A549 (cell line): ENCODE results near the gene VWC2. TPM values are rescaled to one million over a fixed set of nuclear protein-coding genes. Genes with fewer than 3 reads are reported as not detected.

ENCODE experiments used
- ATAC-seq, 2 experiments: fragments of 200-7000 bp in 1 of 2; fragments of >200 bp in 1 of 2; cut with Nextera tagmentation in 1 of 2; cut with Tn5 transposase in 1 of 2; 3 replicates each; pipeline versions ENCODE4 v1.8.0 to v1.9.1; 2018 to 2020; ENCODE audit warnings: mild to moderate bottlenecking in 1 of 2, moderate library complexity in 1 of 2
- CTCF ChIA-PET: fragments of 300-600 bp; sonication (Branson Sonifier 250); formaldehyde crosslinking; extraction: SDS; loops from one replicate; lab custom pipeline; 2021; ENCODE audit warnings: antibody characterized with exemption, inconsistent platforms; lab: Yijun Ruan, JAX
- POLR2A ChIA-PET: fragments of 350-600 bp; formaldehyde crosslinking; extraction: SDS; loops from one replicate; lab custom pipeline; 2021; ENCODE audit warnings: antibody characterized with exemption, inconsistent platforms; lab: Yijun Ruan, JAX
- DNase-seq, 2 experiments: peaks; one replicate each; pipeline versions ENCODE4 v3.0.0 to v3.0.0-alpha.2; 2011 to 2016; ENCODE audit warnings: low read depth in 1 of 2, low spot score in 1 of 2
- FAIRE-seq: peaks from 2 replicates; lab custom pipeline; 2011; peaks lifted over from hg19 to GRCh38; lab: Jason Lieb, UNC
- H3K27ac ChIP-seq, 2 experiments: fragments of >200 bp; sonication (Bioruptor Twin); formaldehyde crosslinking; 3 replicates each; pipeline ENCODE4 v1.5.1; 2016 to 2017
- H3K4me1 ChIP-seq: fragments of >200 bp; sonication (Bioruptor Twin); formaldehyde crosslinking; 3 replicates; pipeline ENCODE4 v1.6.1; 2016
- H3K4me2 ChIP-seq: fragments of >200 bp; sonication (Bioruptor Twin); formaldehyde crosslinking; 3 replicates; pipeline ENCODE4 v1.6.1; 2016
- H3K4me3 ChIP-seq: fragments of >200 bp; sonication (Bioruptor Twin); formaldehyde crosslinking; 3 replicates; pipeline ENCODE4 v1.5.1; 2016
- H3K9me3 ChIP-seq: fragments of >200 bp; sonication (Bioruptor Twin); formaldehyde crosslinking; 3 replicates; pipeline ENCODE4 v1.6.1; 2016
- EP300 ChIP-seq, 2 experiments: fragments of >200 bp; sonication (Bioruptor Twin); formaldehyde crosslinking; IDR thresholded peaks; 2 replicates in 1 of 2; 3 replicates in 1 of 2; pipeline ENCODE4 v1.6.1; 2016 to 2017
- GATA3 ChIP-seq: IDR thresholded peaks from 2 replicates; pipeline ENCODE4 v1.6.1; 2012; ENCODE audit warnings: borderline replicate concordance
- HEYL ChIP-seq: fragments of 250-450 bp; sonication (Bioruptor Pico); IDR thresholded peaks from 2 replicates; pipeline ENCODE4 v1.8.0; 2021; ENCODE audit warnings: mild to moderate bottlenecking, moderate library complexity
- JUN ChIP-seq, 2 experiments: fragments of >200 bp; sonication (Bioruptor Twin); formaldehyde crosslinking; IDR thresholded peaks; 2 replicates in 1 of 2; 3 replicates in 1 of 2; pipeline ENCODE4 v1.6.1; 2016 to 2017
- MAZ ChIP-seq: fragments of 150-350 bp; IDR thresholded peaks from 2 replicates; pipeline ENCODE4 v1.6.1; 2014; ENCODE audit warnings: antibody characterized with exemption, low read depth, low read length, borderline replicate concordance
- POLR2A ChIP-seq: IDR thresholded peaks from 2 replicates; pipeline ENCODE4 v1.6.1; 2012; ENCODE audit warnings: mild to moderate bottlenecking, low read length
- POLR2AphosphoS2 ChIP-seq: conservative IDR thresholded peaks from 2 replicates; pipeline ENCODE4 v1.6.1; 2012; ENCODE audit warnings: low read length, improper control_type of control experiment, inconsistent platforms
- RAD21 ChIP-seq, 2 experiments: fragments of >200 bp in 1 of 2; sonication (Bioruptor Twin) in 1 of 2; formaldehyde crosslinking in 1 of 2; IDR thresholded peaks in 1 of 2; conservative IDR thresholded peaks in 1 of 2; 2 replicates in 1 of 2; 3 replicates in 1 of 2; pipeline ENCODE4 v1.6.1; 2012 to 2018; ENCODE audit warnings: inconsistent platforms in 1 of 2
- RFX5 ChIP-seq: fragments of 450-650 bp; IDR thresholded peaks from 2 replicates; pipeline ENCODE4 v1.7.1; 2014; ENCODE audit warnings: antibody characterized with exemption, mild to moderate bottlenecking, moderate library complexity
- SMC3 ChIP-seq: fragments of >200 bp; sonication (Bioruptor Twin); formaldehyde crosslinking; IDR thresholded peaks from 3 replicates; pipeline ENCODE4 v1.6.1; 2018; ENCODE audit warnings: inconsistent platforms
- ZFP36 ChIP-seq: fragments of 450-650 bp; IDR thresholded peaks from 2 replicates; pipeline ENCODE4 v1.6.1; 2014; ENCODE audit warnings: borderline replicate concordance; ENCODE audit not compliant: partially characterized antibody
- ZNF302 ChIP-seq: fragments of 250-450 bp; sonication (Bioruptor Pico); IDR thresholded peaks from 2 replicates; pipeline ENCODE4 v1.9.0; 2021; ENCODE audit warnings: inconsistent platforms, mild to moderate bottlenecking, moderate library complexity
- WGBS: methylation state at CpG from one replicate; pipeline ENCODE4 v1.1.6; 2017; ENCODE audit errors: missing lambda C conversion rate; 5-methylcytosine and 5-hydroxymethylcytosine counted together
- polyA plus RNA-seq, 4 experiments: library from polyadenylated mRNA; depleted of rRNA in 3 of 4; stranded (reverse); fragments of >200 nt; fragmentation: RNase III in 1 of 4; extraction: RNeasy Plus Mini Kit Qiagen cat#74134 plus additional on column Dnase treatment in 1 of 4; gene quantifications; 2 replicates in 3 of 4; 3 replicates in 1 of 4; pipeline ENCODE4 v1.2.3, GENCODE V29; 2011 to 2017
- TF ChIP-seq, protein P1 (sequence below): fragments of >200 bp; sonication (Bioruptor Twin); formaldehyde crosslinking; IDR thresholded peaks from 3 replicates; pipeline ENCODE4 v1.5.1; 2016
- TF ChIP-seq, protein P2 (sequence below): fragments of 200-600 bp; sonication (generic); IDR thresholded peaks from 2 replicates; pipeline ENCODE4 v1.6.1; 2016; ENCODE audit warnings: antibody characterized with exemption, mild to moderate bottlenecking, moderate library complexity
- TF ChIP-seq, protein P3 (sequence below): fragments of 250-450 bp; sonication (Bioruptor Pico); IDR thresholded peaks from 2 replicates; pipeline ENCODE4 v1.5.0; 2021; ENCODE audit warnings: mild to moderate bottlenecking, moderate library complexity, borderline replicate concordance
- TF ChIP-seq, protein P4 (sequence below): fragments of >200 bp; sonication (Bioruptor Twin); formaldehyde crosslinking; IDR thresholded peaks from 3 replicates; pipeline ENCODE4 v1.6.1; 2016

The VWC2 gene
- polyA plus RNA-seq, 2 of the 4 experiments (the other 2 are of a cell fraction): not detected

DNA sequence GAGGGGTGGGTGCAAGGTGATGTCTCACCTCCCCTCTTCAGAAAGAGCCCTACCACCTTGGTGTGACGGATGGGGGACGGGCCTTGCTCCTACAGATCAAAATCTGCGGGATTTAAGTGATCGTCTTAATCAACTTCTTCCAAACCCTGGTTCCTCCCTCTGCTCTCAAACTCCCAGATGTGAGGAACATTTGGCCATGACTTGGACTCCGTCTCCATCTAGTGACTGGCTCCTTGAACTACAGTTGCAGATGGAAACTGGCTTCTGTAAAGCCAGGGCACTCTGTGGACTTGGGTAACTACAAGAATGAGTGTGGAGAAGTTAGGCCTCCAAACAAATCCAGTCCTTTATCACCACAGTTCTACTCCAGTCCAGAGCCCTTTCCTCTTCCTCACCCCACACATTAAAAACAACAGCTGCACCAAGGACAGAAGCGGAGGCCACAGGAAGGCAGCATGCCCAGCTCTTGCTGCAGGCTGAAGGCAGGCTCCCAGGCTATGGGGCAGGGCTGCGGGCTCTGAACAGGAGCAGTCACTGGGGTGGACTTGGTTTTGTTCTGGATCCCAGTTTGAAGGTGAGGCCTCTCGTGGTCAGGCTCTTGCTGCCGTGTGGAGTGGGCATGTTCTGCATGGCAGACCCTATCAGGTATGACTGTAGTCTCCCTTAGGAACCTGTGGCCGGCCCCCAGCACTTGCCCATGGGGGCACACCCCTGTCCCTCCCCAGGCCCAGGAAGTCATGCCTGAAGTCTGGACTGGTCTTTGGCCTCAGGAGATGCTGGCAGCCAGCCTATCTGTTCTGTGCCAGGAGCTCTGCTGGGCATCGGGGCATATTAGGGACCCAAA is 79.4 kb downstream of the VWC2 start:
- CTCF ChIA-PET: interaction anchor here (0.9 to 1.0 kb wide), 2 partner anchors 12 to 14 kb away, joined by 3 read pairs; no protein-coding TSS in a partner anchor
- ATAC-seq (peak; percentile 81 to 93), DNase-seq (peak; percentile 34 to 63)
- 10% methylated on average over 6 of the region's 11 CpGs for WGBS
- H3K27ac ChIP-seq: no peak overlapping the region
- TF ChIP-seq SMC3 (peak; percentile 47; the same call in 2 of the 3 replicates), ZNF302 (no peak), ZFP36 (no peak), RAD21 (conservative IDR thresholded peaks at IDR 0.05 in 1 of 2, IDR thresholded peaks at IDR 0.05 in 1 of 2) (peak; percentile 78 to 87)
- TF ChIP-seq, protein P1, sequence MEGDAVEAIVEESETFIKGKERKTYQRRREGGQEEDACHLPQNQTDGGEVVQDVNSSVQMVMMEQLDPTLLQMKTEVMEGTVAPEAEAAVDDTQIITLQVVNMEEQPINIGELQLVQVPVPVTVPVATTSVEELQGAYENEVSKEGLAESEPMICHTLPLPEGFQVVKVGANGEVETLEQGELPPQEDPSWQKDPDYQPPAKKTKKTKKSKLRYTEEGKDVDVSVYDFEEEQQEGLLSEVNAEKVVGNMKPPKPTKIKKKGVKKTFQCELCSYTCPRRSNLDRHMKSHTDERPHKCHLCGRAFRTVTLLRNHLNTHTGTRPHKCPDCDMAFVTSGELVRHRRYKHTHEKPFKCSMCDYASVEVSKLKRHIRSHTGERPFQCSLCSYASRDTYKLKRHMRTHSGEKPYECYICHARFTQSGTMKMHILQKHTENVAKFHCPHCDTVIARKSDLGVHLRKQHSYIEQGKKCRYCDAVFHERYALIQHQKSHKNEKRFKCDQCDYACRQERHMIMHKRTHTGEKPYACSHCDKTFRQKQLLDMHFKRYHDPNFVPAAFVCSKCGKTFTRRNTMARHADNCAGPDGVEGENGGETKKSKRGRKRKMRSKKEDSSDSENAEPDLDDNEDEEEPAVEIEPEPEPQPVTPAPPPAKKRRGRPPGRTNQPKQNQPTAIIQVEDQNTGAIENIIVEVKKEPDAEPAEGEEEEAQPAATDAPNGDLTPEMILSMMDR: peak; percentile 60
- TF ChIP-seq, all 56 proteins: peak for 3
- H3K4me1 ChIP-seq: no peaks in the 10 kb centered on the region
- no peaks in the 10 kb centered on the region for H3K9me3 ChIP-seq
- POLR2A ChIA-PET: no interaction called here
- no peak overlapping the region for H3K4me2 ChIP-seq
- peak; percentile 43 for FAIRE-seq
- no peak overlapping the region for H3K4me3 ChIP-seq

DNA sequence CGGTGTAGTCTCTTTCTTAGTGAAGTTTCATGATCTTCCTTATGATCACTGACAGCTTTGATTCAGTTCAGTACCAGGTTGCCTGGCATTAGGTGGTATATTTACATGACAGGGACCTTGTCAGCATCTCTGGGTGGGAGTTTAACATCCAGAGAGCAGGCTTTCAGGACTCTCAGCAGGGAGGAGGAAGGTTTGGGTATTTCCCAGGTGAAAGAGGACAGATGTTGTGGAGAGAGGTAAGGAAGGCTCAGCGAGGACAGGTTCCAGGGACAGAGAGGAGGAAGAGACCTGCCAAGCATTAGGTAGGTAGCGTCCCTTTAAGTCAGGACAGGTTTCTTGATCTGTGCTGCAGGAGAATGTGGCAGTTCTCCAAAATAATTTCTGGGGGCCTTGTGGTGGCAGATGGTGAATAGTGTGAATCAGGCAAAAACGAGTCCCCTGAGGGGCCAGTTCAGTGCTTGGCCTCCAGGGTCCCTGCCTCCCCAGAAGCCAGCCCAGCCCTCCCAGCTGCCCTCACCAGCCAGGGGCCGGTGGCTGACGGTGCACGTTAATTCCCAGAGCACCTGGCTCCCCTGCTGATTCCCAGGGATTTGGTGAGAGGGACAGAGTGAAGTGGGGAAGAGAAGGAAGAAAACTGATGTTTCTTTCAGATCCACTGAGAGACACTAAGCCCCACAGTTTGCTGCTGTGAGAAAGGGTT is 82.0 kb downstream of the VWC2 start:
- Histone ChIP-seq H3K4me3 (no peak overlapping the region), H3K9me3 (no peaks in the 10 kb centered on the region), H3K4me1 (no peaks in the 10 kb centered on the region), H3K27ac (no peak overlapping the region), H3K4me2 (no peak overlapping the region)
- ChIA-PET POLR2A (no interaction called here), CTCF (no interaction called here)
- no peak for ATAC-seq
- TF ChIP-seq RFX5 (no peak), EP300 (IDR thresholded peaks at IDR 0.05) (no peak), POLR2A (no peak), MAZ (no peak), GATA3 (no peak)
- TF ChIP-seq, protein P2, sequence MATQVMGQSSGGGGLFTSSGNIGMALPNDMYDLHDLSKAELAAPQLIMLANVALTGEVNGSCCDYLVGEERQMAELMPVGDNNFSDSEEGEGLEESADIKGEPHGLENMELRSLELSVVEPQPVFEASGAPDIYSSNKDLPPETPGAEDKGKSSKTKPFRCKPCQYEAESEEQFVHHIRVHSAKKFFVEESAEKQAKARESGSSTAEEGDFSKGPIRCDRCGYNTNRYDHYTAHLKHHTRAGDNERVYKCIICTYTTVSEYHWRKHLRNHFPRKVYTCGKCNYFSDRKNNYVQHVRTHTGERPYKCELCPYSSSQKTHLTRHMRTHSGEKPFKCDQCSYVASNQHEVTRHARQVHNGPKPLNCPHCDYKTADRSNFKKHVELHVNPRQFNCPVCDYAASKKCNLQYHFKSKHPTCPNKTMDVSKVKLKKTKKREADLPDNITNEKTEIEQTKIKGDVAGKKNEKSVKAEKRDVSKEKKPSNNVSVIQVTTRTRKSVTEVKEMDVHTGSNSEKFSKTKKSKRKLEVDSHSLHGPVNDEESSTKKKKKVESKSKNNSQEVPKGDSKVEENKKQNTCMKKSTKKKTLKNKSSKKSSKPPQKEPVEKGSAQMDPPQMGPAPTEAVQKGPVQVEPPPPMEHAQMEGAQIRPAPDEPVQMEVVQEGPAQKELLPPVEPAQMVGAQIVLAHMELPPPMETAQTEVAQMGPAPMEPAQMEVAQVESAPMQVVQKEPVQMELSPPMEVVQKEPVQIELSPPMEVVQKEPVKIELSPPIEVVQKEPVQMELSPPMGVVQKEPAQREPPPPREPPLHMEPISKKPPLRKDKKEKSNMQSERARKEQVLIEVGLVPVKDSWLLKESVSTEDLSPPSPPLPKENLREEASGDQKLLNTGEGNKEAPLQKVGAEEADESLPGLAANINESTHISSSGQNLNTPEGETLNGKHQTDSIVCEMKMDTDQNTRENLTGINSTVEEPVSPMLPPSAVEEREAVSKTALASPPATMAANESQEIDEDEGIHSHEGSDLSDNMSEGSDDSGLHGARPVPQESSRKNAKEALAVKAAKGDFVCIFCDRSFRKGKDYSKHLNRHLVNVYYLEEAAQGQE: no peak
- TF ChIP-seq, protein P3, sequence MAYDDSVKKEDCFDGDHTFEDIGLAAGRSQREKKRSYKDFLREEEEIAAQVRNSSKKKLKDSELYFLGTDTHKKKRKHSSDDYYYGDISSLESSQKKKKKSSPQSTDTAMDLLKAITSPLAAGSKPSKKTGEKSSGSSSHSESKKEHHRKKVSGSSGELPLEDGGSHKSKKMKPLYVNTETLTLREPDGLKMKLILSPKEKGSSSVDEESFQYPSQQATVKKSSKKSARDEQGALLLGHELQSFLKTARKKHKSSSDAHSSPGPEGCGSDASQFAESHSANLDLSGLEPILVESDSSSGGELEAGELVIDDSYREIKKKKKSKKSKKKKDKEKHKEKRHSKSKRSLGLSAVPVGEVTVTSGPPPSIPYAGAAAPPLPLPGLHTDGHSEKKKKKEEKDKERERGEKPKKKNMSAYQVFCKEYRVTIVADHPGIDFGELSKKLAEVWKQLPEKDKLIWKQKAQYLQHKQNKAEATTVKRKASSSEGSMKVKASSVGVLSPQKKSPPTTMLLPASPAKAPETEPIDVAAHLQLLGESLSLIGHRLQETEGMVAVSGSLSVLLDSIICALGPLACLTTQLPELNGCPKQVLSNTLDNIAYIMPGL (CRISPR knock-in tag): no peak
- 3% methylated on average over 7 of the region's 7 CpGs for WGBS
- FAIRE-seq: no peak
- DNase-seq: no peak

DNA sequence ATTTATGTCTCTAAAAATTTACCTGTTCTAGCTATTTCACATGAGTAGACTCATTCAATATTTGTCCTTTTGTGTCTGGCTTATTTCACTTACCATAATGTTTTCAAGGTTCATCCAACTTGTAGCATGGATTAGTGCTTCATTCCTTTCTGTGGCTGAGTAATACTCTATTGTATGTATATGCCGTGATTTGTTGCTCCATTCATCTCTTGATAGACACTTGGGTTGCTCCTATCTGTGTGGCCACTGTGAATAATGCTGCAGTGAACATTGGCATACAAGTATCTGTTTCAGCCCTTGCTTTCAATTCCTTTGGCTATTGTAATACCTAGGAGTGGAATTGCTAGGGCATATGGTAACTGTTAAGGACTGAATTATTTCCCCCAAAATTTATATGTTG is 86.9 kb downstream of the VWC2 start:
- no peak overlapping the region for H3K4me3 ChIP-seq
- ATAC-seq: no peak
- no peaks in the 10 kb centered on the region for H3K4me1 ChIP-seq
- H3K4me2 ChIP-seq: no peak overlapping the region
- TF ChIP-seq HEYL (CRISPR knock-in tag) (no peak), JUN (IDR thresholded peaks at IDR 0.05) (no peak), EP300 (IDR thresholded peaks at IDR 0.05) (no peak), POLR2AphosphoS2 (no peak)
- TF ChIP-seq, protein P4, sequence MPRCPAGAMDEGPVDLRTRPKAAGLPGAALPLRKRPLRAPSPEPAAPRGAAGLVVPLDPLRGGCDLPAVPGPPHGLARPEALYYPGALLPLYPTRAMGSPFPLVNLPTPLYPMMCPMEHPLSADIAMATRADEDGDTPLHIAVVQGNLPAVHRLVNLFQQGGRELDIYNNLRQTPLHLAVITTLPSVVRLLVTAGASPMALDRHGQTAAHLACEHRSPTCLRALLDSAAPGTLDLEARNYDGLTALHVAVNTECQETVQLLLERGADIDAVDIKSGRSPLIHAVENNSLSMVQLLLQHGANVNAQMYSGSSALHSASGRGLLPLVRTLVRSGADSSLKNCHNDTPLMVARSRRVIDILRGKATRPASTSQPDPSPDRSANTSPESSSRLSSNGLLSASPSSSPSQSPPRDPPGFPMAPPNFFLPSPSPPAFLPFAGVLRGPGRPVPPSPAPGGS: no peak
- ChIA-PET CTCF (no interaction called here), POLR2A (no interaction called here)
- WGBS: 5% methylated on average over 1 of the region's 1 CpG
- FAIRE-seq: no peak
- no peak overlapping the region for H3K27ac ChIP-seq
- no peak for DNase-seq
- no peaks in the 10 kb centered on the region for H3K9me3 ChIP-seq
